Stimulated activated CD4-positive, alpha-beta T cell treated with anti-CD3 and anti-CD28 coated beads, Interleukin-1b, Interleukin-23, amount 100 ng/mL, for 1 hour (primary cell): ENCODE results near the gene UPK2.

Experiments
- DNase-seq, 2 donors: peaks; one replicate each; pipeline ENCODE4 v3.0.0-alpha.2; 2020; ENCODE audit warnings: low read depth in 2 of 2

Gene UPK2

DNA sequence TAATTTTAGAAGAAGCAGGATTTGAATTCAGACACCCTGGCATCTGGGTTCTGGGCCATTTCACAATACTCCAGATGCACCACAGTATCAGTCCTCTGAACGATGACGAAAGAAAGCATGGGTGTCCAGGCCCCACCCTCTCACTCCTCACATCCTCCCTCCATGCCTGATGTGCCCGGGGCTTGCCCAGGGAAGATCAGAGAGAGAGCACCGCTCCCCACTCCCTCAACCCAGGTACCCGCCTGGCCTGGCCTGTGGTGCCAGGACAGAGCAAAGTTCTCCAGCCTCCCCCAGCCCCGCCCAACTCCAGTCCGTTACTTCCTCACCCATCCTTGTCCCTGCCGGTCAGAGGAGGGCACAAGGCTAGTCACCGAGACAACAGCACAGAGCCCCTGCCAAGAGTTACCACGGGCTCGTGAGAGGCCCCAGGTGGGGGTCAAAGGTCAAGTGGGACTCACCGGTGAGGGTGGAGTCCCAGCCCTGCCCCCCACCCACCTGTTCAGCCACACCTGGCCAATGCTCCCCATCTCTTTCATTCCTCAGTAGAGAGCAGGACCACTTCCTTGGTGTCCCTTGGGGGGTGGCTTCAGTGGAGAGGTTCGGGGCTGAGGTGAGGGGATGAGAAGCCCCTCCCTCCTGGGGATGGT is 38.5 kb upstream of the UPK2 start:
- no peak for DNase-seq

DNA sequence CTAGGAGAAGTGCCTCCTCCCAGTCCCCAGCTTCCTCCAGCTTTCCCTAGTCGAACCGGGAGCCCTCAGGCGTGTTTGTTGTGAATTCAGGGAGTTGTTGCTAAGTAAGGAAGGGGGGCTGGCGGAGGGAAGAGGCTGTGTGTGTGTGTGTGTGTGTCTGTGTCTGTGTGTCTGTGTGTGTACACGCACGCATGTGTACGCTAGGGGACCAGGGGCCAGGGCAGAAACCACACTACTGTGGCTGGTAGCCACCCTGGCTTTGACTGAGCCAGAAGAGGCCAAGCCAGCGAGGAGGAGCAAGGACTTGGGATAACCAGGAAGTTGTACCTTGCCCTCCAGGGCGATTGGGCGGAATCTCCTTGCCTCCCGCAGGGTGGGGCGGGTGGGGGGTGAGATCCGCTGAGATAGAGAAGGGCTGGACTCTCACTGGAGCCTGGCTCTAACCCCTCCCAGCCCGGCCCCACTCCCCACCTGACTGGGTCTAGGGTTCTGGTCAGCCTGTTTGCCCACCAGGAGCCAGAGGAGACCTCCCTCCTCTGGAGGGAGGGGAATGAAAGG is 37.9 kb upstream of the UPK2 start:
- DNase-seq: no peak

- DNase-seq: no peak
Observed at GRCh38 chr11:118918686-118919280, 37.3 kb upstream of the UPK2 start.

DNA sequence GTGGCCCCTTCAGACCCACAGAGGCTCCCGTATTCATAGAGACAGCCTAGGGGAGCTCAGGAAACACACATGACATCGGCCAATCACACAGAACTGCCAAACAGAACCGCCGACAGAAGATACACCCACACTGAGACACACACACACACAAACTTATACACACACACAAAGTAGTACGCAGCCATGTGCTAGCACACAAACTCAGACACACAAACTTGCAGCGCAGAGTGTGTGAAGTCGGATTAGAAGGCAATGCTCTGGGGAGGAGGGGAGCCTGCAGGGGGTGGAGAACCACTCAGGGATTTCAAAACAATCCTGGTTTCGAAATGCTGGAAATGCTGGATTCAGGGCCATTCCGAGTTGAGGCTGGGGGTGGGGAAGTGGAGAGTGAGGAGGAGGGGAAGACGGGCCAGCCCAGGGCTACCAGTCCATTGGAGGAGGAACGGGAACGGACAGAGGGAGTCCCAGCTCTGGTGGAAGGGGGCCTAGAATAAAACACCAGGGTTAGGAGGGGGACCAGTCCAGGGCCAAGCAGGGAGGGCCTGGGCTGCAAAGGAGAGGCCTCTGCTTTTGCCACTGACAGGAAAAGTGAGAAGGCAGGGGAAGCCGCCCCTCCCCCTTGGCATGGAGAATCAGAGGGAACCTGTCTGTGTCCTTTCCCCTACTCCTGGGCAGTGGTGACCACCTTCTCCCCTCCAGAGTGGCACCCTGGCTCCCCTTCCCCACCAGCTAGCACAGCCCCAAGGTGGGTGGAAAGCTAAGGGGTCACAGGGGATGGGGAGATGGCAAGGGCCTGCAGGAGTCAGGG is 34.8 kb upstream of the UPK2 start:
- DNase-seq: no peak

DNA sequence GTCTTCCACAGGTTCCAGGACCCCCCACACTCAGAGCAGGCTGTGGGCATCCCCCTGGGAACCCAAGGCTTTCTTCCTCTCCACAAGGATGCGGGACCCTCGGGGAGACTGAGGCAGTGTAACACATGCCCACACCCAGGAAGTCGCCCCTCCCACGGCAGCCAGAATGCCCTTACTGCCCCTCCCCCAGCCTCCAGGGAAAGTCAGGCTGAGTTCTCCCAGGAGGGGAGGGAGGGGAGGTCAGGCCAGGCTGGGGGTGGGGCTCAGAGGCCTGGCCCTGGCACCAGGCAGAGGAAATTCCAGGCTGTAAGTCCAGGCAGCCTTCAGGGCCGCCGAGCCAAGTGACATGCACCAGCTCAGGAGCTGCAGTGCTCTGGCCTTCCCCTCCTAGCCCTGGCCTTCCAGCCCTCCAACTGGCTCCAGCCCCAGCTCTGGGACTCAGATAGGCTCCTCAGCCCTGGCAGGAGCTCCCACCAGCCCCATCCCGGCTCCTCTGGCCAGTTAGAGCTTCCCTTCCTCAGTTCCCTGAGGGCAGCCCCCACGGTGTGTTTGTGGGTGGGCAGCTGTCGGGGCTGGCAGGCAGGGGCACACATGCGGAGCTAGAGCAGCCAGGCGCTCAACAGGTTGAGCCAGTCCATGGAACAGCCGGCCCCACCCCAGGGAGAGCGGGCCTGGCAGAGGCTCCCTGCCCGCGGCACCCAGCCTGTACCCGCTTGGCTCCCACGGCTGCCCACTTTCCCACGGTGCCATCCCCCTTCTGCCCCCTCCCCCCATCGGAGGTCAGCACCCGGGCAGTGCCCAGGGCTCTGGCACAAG is 34.0 kb upstream of the UPK2 start:
- DNase-seq: no peak

- DNase-seq: no peak
Observed at GRCh38 chr11:118922745-118923627, 33.1 kb upstream of the UPK2 start.

- DNase-seq: no peak
Observed at GRCh38 chr11:118923721-118924587, 32.1 kb upstream of the UPK2 start.

GRCh38 chr11:118924591-118925585 is 31.2 kb upstream of the UPK2 start:
- no peak for DNase-seq

GRCh38 chr11:118927554-118928100 is 28.5 kb upstream of the UPK2 start:
- DNase-seq: no peak

DNA sequence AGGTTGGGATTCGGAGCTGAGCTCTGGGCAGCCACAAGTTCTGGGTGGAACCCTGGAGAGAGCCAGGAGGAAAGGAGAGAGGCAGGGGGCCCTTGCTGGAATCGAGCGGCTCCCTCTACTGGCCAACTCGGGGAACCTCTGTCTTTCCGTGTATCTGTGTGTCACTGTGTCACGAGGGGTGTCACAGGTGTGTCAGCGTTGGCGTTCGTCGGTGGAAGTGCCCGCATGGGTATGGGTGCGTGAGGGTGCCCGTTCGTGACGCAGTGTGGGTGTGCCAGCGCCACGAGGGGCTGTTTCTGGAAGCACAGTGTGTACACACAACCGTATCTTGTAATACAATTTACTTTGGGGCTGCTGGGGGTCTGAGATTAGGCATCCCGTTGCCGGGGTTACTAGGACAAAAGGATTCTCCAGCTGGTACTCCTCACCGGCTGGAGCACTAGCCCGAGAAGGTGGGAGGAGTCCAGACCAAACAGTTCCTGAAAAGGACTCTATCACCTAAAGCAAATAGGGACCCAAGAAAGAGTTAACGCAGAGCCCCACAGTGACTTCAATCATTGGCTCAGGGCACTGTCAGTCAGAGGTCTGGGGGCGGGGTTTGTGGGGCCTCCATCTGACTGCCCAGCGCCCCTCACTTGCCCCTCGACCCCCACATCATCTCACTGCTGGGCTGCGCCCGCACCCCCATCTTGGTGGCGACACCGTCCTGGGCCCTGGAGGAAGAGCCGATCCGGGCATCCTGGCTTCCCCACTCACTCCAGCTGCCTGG is 27.8 kb upstream of the UPK2 start:
- peak; percentile 87 to 94 for DNase-seq

- no peak for DNase-seq
Observed at GRCh38 chr11:118928870-118929500, 27.1 kb upstream of the UPK2 start.

- DNase-seq: peak in 1 of 2 donors; percentile 50
Observed at GRCh38 chr11:118929501-118930093, 26.5 kb upstream of the UPK2 start.

- peak; percentile 67 to 82 for DNase-seq
Observed at GRCh38 chr11:118930094-118930712, 25.9 kb upstream of the UPK2 start.

- DNase-seq: no peak
Observed at GRCh38 chr11:118931571-118931970, 24.5 kb upstream of the UPK2 start.

- no peak for DNase-seq
Observed at GRCh38 chr11:118933486-118933885, 22.6 kb upstream of the UPK2 start.

GRCh38 chr11:118935376-118935775 is 20.7 kb upstream of the UPK2 start:
- no peak for DNase-seq
